Breast epithelium (tissue), 4 donors: ENCODE results near the gene CNNM4. TPM values are rescaled to one million over a fixed set of nuclear protein-coding genes. Genes with fewer than 3 reads are reported as not detected.
"Not testable (repeated sequence)": the region's sequence is repeated elsewhere in the genome, so short reads cannot be mapped to it uniquely, and the experiment has no call there.

Source experiments
- DNase-seq, 2 donors: peaks; one replicate each; pipeline ENCODE4 v3.0.0-alpha.2; 2019; ENCODE audit warnings: low spot score in 2 of 2
- H3K27ac ChIP-seq, 2 donors: fragments of 200-600 bp; sonication (generic) in 1 of 2; one replicate each; pipeline ENCODE4 v1.5.1; 2016 to 2019; ENCODE audit warnings: mild to moderate bottlenecking in 1 of 2
- H3K27me3 ChIP-seq, 2 donors: fragments of 200-600 bp; sonication (generic) in 1 of 2; one replicate each; pipeline versions ENCODE4 v1.5.1 to v1.6.0; 2017 to 2019; ENCODE audit warnings: control low read depth in 1 of 2, mild to moderate bottlenecking in 1 of 2
- H3K36me3 ChIP-seq: fragments of 200-600 bp; one replicate; pipeline ENCODE4 v1.5.1; 2019
- H3K4me1 ChIP-seq, 2 donors: fragments of 200-600 bp; sonication (generic); one replicate each; pipeline ENCODE4 v1.5.1; 2016 to 2019; ENCODE audit warnings: control low read depth in 1 of 2
- H3K4me3 ChIP-seq, 3 donors: fragments of 200-600 bp; sonication (generic); 1 replicate in 2 of 3; 2 replicates in 1 of 3; pipeline ENCODE4 v1.5.1; 2016 to 2019; ENCODE audit warnings: mild to moderate bottlenecking in 3 of 3, moderate library complexity in 2 of 3
- H3K9me3 ChIP-seq, 2 donors: fragments of 200-600 bp; sonication (generic) in 1 of 2; one replicate each; pipeline ENCODE4 v1.5.1; 2016 to 2019; ENCODE audit warnings: control low read depth in 1 of 2
- CTCF ChIP-seq, 3 donors: fragments of 450-650 bp; IDR thresholded peaks; one replicate each; pipeline ENCODE4 v1.5.1; 2016 to 2017; ENCODE audit warnings: antibody characterized with exemption in 3 of 3, mild to moderate bottlenecking in 3 of 3, moderate library complexity in 3 of 3
- POLR2A ChIP-seq: fragments of 450-650 bp; IDR thresholded peaks from one replicate; pipeline ENCODE4 v1.6.1; 2016; ENCODE audit warnings: antibody characterized with exemption, mild to moderate bottlenecking, moderate library complexity
- POLR2AphosphoS5 ChIP-seq, 3 donors: sonication (generic); formaldehyde crosslinking; IDR thresholded peaks; one replicate each; pipeline ENCODE4 v1.6.1; 2017; ENCODE audit warnings: antibody characterized with exemption in 3 of 3
- intact Hi-C: fragments of 100-400 bp; cut with DNase I; formaldehyde crosslinking; loops from one replicate; pipeline ENCODE4 v1.15.1; 2023; ENCODE audit warnings: low total_unique reads
- total RNA-seq, 3 donors: library from RNA; depleted of rRNA; stranded (reverse); fragments of >200 nt; gene quantifications; one replicate each; pipeline ENCODE4 v1.1.0, GENCODE V29; 2016

Gene CNNM4
- total RNA-seq, 3 donors from 2014 or later: 2.7 to 12.1 (median 9.5) TPM

GRCh38 chr2:96802721-96803120, 42.0 kb downstream of the CNNM4 start:
- Histone ChIP-seq H3K36me3 (no peaks in the 10 kb centered on the region), H3K4me1 (no peaks in the 10 kb centered on the region), H3K27ac (no peak overlapping the region), H3K27me3 (no peaks in the 10 kb centered on the region), H3K4me3 (no peak overlapping the region), H3K9me3 (no peaks in the 10 kb centered on the region)
- no peak for DNase-seq
- intact Hi-C loops: no loop called here
- TF ChIP-seq POLR2AphosphoS5 (IDR thresholded peaks at IDR 0.05): no peak
- TF ChIP-seq CTCF (IDR thresholded peaks at IDR 0.05): no peak
- no peak for TF ChIP-seq POLR2A

GRCh38 chr2:96804986-96805385, 44.3 kb downstream of the CNNM4 start:
- intact Hi-C loops: no loop called here
- no peak for DNase-seq
- TF ChIP-seq POLR2A: no peak
- no peak for TF ChIP-seq CTCF (IDR thresholded peaks at IDR 0.05)
- TF ChIP-seq POLR2AphosphoS5 (IDR thresholded peaks at IDR 0.05): no peak
- no peak overlapping the region for H3K4me3 ChIP-seq
- H3K27me3 ChIP-seq: no peaks in the 10 kb centered on the region
- H3K9me3 ChIP-seq: no peaks in the 10 kb centered on the region
- H3K36me3 ChIP-seq: no peaks in the 10 kb centered on the region
- no peak overlapping the region for H3K27ac ChIP-seq
- no peaks in the 10 kb centered on the region for H3K4me1 ChIP-seq

DNA sequence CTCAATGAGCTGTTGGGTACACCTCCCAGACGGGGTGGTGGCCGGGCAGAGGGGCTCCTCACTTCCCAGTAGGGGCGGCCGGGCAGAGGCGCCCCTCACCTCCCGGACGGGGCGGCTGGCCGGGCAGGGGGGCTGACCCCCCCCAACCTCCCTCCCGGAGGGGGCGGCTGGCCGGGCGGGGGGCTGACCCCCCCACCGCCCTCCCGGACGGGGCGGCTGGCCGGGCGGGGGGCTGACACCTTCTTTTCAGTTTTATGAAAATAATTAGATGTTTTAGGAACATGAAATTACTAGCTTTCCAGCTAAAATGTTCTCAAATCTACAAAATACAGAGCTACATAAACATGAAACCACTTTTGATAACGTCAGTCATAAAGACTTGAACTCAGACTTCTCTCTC, 45.2 kb downstream of the CNNM4 start:
- intact Hi-C loops, H3K27ac ChIP-seq, H3K9me3 ChIP-seq, H3K27me3 ChIP-seq, H3K4me1 ChIP-seq, H3K4me3 ChIP-seq, H3K36me3 ChIP-seq, DNase-seq: not testable (repeated sequence)

DNA sequence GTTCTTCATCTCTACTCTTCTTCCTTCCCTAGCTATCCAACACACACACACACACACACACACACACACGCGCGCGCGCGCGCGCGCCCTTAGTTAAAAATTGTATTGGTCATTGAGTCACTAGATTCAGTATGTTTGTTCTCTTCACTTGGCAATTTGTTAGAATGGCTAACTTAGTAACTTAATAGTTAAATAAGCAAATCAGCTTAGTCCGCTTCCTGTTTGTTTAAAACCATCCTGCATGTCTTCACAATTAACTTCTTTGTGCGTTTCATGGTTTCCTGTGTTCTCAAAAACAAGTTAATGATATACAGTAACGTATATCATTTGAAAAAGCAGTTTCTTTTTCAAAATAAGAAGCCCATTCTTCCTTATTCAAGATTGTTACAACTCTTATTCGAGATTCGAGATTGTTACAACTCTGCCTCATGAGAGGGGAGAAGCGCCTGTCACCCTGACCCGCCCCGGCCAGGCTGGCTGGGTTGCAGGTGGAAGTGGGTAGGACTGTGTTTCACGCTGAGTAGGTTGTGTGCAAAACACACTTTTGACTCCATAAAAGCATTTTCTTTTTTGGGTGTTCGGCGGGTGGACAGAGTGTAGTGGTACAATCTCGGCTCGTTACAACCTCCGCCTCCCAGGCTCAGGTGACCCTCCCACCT, 45.9 kb downstream of the CNNM4 start:
- Histone ChIP-seq H3K27me3 (no peaks in the 10 kb centered on the region), H3K4me1 (no peaks in the 10 kb centered on the region), H3K9me3 (no peaks in the 10 kb centered on the region), H3K4me3 (no peak overlapping the region), H3K27ac (peak overlapping the region in 1 of 2 donors; percentile 17), H3K36me3 (no peaks in the 10 kb centered on the region)
- no peak for DNase-seq
- intact Hi-C loops: no loop called here
- TF ChIP-seq CTCF (IDR thresholded peaks at IDR 0.05): no peak
- TF ChIP-seq POLR2A: no peak
- TF ChIP-seq POLR2AphosphoS5 (IDR thresholded peaks at IDR 0.05): no peak

GRCh38 chr2:96807127-96807471, 46.4 kb downstream of the CNNM4 start:
- Histone ChIP-seq H3K27ac (peak overlapping the region in 1 of 2 donors; percentile 17), H3K4me1 (no peaks in the 10 kb centered on the region), H3K27me3 (no peaks in the 10 kb centered on the region), H3K4me3 (no peak overlapping the region), H3K9me3 (no peaks in the 10 kb centered on the region), H3K36me3 (no peaks in the 10 kb centered on the region)
- no peak for DNase-seq
- intact Hi-C loops: no loop called here
- TF ChIP-seq CTCF (IDR thresholded peaks at IDR 0.05): no peak
- TF ChIP-seq POLR2AphosphoS5 (IDR thresholded peaks at IDR 0.05): no peak
- no peak for TF ChIP-seq POLR2A
